GM08714 (cell line): ENCODE measurements around the gene CTAGE8.
"Not testable (repeated sequence)": the region's sequence is repeated elsewhere in the genome, so short reads cannot be mapped to it uniquely, and the experiment has no call there.

Experiments
- H3K4me3 ChIP-seq: fragments of 200-500 bp; sonication (Bioruptor generic); 2 replicates; pipeline ENCODE4 v1.5.1; 2014; ENCODE audit warnings: mild to moderate bottlenecking, low read length, inconsistent platforms
- ZNF274 ChIP-seq: IDR thresholded peaks from 2 replicates; pipeline ENCODE4 v1.6.1; 2012; ENCODE audit warnings: mild to moderate bottlenecking, low read depth, low read length

CTAGE8 gene

DNA sequence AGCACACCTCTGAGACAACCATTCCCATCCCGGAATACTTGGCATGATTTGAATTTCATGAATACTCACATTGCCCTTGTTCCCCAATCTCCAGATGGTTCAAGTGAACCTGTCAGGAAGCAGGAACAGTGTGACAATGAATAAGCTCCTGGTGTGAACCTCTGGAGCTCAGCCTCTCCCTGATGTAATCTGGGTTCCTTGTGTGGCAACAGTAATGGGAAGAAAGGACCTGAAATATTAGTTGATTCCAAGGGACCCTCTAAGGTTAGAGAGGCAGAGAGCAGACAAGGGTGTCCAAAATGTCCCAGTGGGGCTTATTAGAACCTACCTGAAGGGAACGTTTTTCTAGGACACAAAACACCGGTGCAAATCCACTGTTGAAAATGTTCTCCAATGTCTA, 13.0 kb downstream of the CTAGE8 start:
- TF ChIP-seq ZNF274, result no peak
- no peak overlapping the region for H3K4me3 ChIP-seq

DNA sequence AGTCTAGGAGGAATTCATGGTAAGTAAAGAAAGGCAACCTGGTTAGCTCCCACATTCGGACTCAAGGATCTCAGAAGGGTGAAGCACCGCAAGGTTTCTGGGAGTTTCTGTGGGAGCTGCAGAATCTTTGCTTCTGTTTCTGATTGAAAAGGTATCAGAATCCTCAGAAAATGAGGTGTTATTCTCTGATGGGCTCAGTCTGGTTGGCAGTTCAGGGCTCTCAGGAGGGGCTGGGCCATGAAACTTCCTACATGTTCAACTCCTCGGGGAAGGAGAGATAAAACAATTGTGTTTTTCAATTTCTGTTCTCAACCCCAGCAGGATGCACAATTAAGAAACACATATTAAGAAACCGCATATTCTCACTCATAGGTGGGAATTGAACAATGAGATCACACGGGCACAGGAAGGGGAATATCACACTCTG, 13.6 kb downstream of the CTAGE8 start:
- no peak overlapping the region for H3K4me3 ChIP-seq
- no peak for TF ChIP-seq ZNF274

DNA sequence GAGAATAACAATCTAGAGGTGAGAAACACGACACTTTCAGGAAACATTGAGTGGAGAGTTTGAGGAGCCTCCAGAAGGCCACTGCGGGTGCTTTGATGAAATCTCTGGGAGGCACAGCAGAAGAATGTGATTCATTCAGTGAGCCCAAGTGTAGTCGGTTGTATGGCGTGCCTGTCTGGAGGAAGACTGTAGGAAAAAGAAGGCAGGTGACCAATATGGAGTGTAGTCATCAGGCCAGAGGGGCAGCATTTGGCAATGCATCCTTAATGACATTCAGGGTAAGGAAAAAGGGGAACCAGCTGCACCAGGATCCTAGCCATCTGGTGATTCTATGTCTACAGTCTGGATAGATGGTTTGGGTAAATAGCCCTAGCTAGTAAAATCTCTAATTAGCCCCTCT, 16.8 kb downstream of the CTAGE8 start:
- not testable (repeated sequence) for H3K4me3 ChIP-seq

DNA sequence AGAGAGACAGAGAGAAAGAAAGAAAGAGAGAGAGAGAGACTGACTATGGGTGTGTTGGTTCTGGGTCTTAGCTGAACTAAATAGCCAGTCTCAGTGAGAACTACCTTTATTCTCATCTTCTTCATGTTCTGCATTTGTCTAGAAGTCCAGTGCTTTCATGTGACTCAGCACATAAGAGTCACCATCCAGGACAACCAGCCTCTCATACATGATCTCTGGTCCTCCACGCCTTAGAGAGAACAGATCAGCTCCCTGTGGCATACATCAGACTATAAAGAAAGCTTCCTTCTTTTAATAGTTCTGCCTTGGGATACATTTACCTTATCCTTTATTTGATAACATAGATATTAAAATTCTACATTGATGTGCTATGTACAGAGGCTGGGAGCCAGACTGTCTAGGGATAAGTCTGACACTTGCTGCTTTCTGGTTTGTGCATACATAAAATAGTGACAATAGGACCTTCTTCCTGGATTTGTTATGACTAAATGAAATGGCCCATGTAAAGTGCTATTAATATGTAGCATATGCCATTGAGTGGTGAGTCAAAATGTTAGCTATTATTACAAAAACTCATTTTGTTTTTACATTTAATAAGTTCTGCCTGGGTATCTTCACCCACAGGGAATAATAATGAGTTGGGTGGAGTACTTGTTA, 21.3 kb downstream of the CTAGE8 start:
- not testable (repeated sequence) for H3K4me3 ChIP-seq

DNA sequence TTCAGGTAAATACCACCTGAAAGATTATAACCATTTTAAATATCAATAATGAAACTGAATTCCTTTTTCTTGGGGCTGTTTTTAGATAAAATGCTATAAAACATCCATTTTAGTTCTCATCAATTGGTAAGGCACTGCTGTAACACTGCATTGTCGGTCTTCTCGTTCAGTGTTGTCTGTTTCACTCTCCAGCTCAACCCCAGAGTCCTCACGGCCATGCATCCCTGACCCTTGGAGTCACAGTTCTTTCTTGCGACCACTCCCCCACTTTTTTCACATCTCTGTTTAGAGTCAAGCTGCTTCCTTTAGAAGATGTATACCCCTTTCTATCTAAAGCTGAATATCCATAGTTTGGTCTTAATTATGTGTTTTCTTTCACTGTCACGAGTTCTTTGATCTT, 22.1 kb downstream of the CTAGE8 start:
- not testable (repeated sequence) for H3K4me3 ChIP-seq

DNA sequence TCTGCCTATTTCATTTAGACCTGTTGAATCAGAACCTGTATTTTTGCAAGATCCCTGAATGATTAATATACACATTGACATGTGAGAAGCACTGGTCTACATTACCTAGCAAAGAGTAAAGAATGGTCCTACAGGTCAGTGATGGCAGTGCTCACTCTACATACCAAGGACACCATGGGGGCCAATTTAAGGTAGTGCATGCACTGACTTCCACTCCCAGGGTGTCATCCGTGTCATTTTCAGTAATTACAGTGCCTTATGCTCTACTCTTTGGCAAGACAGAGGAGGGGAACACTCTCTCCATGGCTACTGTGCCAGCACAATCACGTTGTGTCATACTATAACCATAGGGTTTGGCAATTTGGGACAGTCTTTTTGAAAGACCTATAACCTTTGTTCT, 23.7 kb downstream of the CTAGE8 start:
- H3K4me3 ChIP-seq, result not testable (repeated sequence)

DNA sequence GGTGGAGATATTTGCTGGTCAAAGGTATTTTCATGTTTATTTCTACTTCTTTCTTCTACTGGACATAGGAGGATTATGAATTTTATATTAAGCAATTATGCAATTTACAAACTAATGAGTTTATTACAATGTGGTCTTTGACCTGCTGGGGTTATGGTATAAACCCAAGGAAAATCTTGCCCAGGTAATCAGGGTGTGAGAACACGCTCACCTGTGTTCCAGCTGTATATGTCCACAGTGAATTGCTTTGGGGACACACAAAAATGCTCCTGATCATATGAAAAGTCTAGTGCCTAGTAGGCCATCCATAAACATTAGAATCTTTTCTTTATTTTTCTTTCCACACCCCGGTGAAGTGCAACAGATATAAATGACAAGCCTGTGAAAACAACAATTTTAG, 29.7 kb downstream of the CTAGE8 start, which contains the start of gene OR2A42:
Gene OR2A42 (minus strand): TSS at position 241 of the 400 bp plus-strand sequence. CDS start 6,762 bp downstream, outside the sequence.
- H3K4me3 ChIP-seq, result not testable (repeated sequence)

DNA sequence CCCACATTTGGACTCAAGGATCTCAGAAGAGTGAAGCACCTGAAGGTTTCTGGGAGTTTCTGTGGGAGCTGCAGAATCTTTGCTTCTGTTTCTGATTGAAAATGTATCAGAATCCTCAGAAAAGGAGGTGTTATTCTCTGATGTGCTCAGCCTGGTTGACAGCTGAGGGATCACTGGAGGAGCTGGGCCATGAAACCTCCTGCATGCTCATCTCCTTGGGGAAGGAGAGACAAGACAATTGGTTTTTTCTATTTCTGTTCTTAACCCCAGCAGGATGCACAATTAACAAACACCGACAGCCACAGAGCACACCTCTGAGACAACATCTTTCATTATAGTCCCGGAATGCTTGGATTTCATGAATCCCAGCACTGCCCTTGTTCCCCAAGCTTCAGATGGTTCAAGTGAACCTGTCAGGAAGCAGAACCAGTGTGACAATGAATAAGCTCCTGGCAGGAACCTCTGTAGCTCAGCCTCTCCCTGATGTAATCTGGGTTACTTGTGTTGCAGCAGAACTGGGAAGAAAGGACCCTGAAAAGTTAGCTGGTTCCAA, 30.5 kb downstream of the CTAGE8 start:
- not testable (repeated sequence) for H3K4me3 ChIP-seq

DNA sequence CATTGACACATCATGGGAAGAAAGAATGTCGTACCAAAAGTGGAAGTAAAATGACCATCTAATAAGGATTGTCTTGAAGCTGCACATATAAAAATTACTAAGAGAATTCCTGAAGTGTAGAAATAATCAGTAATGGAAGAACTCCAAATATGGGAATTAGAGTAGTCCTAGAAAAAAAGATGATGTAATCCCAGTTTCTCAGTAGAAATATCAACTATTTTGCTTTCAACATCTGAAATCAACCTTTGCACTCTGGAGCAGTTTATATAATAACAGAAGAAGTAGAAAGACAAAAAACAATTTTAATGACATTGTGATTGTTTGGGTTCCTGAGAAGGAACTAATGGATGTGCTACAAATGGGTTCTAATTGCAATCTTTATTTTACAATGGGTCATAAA, 36.0 kb downstream of the CTAGE8 start:
- H3K4me3 ChIP-seq, result not testable (repeated sequence)

DNA sequence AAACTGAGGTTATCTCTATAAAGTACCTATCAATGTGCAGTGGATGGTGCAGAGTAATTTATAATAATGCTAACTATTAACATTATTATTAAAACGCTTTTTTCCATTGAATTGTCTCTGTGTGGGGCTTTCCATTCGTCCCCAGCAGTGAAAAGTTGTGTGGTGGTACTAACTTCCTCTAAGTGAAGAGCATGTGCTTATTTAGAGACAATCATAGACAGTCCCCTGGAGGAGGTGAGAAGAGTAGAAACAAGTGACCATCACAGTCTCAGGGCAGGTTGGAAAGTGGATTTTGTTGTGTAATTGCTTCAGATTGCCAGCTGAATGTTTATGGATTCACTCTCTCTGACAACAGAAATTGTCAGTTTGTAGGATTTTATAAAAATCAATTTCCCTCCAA, 38.1 kb downstream of the CTAGE8 start:
- not testable (repeated sequence) for H3K4me3 ChIP-seq

DNA sequence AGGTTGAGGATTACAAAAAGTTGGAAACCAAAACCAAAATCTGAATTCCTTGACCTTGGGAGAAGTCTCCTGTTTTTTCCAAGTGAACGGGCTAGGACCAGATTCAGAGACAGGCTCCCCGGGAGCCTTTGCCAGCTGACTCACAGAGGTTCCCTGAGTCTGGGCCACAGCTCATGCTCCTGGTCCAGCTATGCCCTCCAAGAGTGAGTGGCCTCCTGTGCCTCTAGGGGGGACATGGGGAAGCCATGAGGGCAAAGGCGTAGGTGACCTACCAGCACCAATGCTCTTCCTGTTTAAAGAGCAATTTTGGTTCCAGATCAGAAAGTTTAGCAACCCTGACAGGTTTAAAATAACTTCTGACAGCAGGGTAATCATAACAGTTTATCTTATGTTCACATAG, 40.3 kb downstream of the CTAGE8 start:
- H3K4me3 ChIP-seq, result not testable (repeated sequence)

DNA sequence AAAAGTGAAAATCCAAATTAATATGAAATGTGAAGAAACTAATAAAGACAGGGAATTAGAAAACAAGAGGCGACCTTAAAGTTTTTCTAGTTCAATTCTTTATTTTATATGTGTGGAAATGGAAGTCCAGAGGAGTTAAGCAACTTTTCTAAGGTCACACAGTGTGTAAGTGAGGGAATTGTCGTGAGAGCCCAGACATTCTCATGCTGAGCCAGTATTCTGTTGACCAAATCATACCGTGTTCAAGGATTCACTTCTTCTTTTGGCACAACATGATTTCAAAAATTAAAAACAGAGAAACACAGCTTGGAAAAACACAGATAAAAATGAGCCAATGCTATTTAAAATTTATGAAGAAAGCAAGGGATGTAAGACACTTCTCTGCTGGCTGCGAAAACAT, 42.2 kb downstream of the CTAGE8 start:
- not testable (repeated sequence) for H3K4me3 ChIP-seq

DNA sequence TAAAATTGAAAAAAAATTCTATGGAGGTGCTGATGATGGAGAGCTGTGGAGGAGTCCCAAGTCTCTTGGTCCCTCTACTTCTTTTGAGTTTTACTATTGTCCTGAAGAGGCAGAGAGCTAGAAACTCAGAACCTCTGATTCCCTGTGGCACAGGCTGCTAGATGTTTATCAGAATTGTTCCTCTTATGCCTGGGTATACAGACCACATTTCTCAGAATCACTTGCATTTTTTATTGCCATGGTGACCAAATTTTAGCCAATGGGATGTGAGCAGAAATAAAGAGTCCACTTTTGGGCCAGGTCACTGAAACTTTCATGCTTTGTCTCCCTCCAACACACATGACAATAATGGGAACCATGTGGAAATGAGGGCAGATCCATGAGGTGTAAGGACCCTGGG, 45.4 kb downstream of the CTAGE8 start:
- not testable (repeated sequence) for H3K4me3 ChIP-seq

DNA sequence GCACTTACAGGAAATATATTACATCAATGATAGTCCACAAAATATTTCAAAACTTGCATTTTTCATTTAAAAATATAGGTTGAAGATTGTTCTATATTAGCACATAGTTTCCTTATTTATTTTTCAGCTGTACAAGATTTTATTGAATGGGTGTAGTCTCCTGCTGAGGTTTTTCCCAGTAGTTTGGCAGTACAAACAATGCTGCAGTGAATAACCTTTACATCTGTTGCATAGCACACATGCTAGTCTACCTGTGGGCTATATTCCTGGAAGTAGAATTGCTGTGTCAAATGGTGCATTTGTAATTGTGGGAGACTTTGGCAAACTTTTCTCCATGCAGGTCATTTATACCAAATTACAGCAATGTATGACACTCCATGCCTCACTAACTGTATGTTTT, 48.6 kb downstream of the CTAGE8 start:
- H3K4me3 ChIP-seq, result not testable (repeated sequence)

DNA sequence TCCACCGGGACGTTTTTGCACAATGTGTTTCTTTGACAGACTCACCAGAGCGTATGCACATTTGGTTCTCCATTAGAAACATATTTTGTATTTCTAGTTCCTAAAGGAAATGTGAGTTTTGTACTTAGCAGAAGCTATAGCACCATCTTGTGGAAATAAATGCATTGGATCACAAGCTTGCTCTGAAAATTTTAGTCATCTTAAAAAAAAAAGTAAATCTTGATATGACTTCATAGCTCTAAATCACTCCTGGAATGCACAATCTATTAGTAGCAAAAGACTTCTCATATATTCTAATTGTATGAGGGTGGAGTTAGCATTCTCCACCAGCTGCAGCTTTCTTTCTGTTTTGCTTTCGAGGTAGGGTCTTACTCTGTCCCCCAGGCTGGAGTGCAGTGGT, 49.9 kb downstream of the CTAGE8 start:
- H3K4me3 ChIP-seq, result not testable (repeated sequence)

DNA sequence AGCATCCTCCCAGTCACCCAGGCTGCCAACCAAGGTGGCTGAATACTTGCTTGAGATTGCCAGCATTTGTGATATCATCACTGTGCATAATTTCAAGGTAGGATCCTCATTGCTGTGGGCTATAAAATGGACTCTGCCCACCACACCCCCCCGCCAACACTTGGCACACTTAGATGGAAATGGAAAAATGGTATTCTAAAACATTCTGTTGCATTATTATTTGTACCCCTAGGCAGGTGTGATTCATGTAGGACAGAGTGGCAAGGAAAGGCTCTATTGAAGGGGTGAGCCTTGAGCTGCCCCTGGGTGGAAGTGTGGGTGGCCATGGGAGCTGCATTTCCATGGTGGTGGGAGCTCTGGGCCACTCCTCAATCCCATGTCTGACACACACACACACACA, 50.5 kb downstream of the CTAGE8 start:
- H3K4me3 ChIP-seq, result not testable (repeated sequence)

DNA sequence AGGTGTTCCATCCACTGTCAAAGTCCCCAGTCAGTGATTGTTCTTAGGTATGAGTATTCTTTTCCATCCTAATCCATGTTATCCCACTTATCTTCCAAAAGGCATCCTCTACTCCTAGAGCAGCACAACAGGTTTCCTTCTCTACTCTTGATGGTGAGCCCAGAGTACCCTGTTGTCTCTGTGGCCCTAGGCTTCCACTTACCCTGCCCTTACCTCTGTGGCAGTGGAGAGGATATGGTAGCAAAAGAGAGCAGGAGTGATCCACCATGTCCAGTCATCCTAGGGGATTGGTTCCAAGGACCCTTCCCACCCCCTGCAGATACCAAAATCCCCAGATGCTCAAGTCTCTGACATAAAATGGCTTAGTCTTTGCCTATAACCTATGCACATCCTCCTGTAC, 51.9 kb downstream of the CTAGE8 start:
- not testable (repeated sequence) for H3K4me3 ChIP-seq
